K562 (cell line): ENCODE results near the gene VWA5B1. TPM values are rescaled to one million over a fixed set of nuclear protein-coding genes. Genes with fewer than 3 reads are reported as not detected.

ENCODE experiments used
- BCOR ChIP-seq: fragments of 450-650 bp; IDR thresholded peaks from 2 replicates; pipeline ENCODE4 v1.6.1; 2016
- ELF4 ChIP-seq: fragments of 450-650 bp; formaldehyde crosslinking; IDR thresholded peaks from 2 replicates; pipeline ENCODE4 v1.4.0; 2022; ENCODE audit warnings: missing genetic modification characterization
- FIP1L1 ChIP-seq: fragments of 200-400 bp; formaldehyde crosslinking; IDR thresholded peaks from 2 replicates; pipeline ENCODE4 v1.6.1; 2018; ENCODE audit warnings: mild to moderate bottlenecking, low read depth, low read length; ENCODE audit not compliant: poor library complexity, severe bottlenecking
- HDAC2 ChIP-seq: fragments of 450-650 bp; IDR thresholded peaks from 2 replicates; pipeline ENCODE4 v1.6.1; 2016; ENCODE audit warnings: mild to moderate bottlenecking
- HMG20A ChIP-seq: fragments of 450-650 bp; formaldehyde crosslinking; conservative IDR thresholded peaks from 2 replicates; pipeline ENCODE4 v1.4.0; 2020; ENCODE audit warnings: mild to moderate bottlenecking, mixed read lengths
- IRF2 ChIP-seq: sonication (generic); formaldehyde crosslinking; IDR thresholded peaks from 2 replicates; pipeline ENCODE4 v1.8.1; 2022; ENCODE audit warnings: mild to moderate bottlenecking, missing genetic modification reagents
- KDM2B ChIP-seq: fragments of 250-450 bp; sonication (Bioruptor Pico); IDR thresholded peaks from 2 replicates; pipeline ENCODE4 v1.8.0; 2021; ENCODE audit warnings: mild to moderate bottlenecking, moderate library complexity
- MIER1 ChIP-seq: fragments of 450-650 bp; IDR thresholded peaks from 2 replicates; pipeline ENCODE4 v1.6.1; 2016; ENCODE audit warnings: antibody characterized with exemption, mild to moderate bottlenecking, low read depth
- MTF1 ChIP-seq: fragments of 250-450 bp; sonication (Bioruptor Pico); IDR thresholded peaks from 2 replicates; pipeline ENCODE4 v1.9.0; 2021; ENCODE audit warnings: moderate library complexity, mild to moderate bottlenecking, inconsistent platforms, borderline replicate concordance
- NCOA6 ChIP-seq: fragments of 450-650 bp; IDR thresholded peaks from 2 replicates; pipeline ENCODE4 v1.6.1; 2017; ENCODE audit warnings: mild to moderate bottlenecking
- PHF21A ChIP-seq: fragments of 450-650 bp; IDR thresholded peaks from 2 replicates; pipeline ENCODE4 v1.6.1; 2017; ENCODE audit warnings: low read depth, borderline replicate concordance
- PTBP1 ChIP-seq: fragments of 200-400 bp; formaldehyde crosslinking; IDR thresholded peaks from 2 replicates; pipeline ENCODE4 v1.6.1; 2017; ENCODE audit warnings: low read depth, low read length
- RBM25 ChIP-seq: fragments of 200-400 bp; formaldehyde crosslinking; IDR thresholded peaks from 2 replicates; pipeline ENCODE4 v1.6.1; 2018; ENCODE audit warnings: low read length, low read depth, moderate library complexity; ENCODE audit not compliant: severe bottlenecking
- TARDBP ChIP-seq: fragments of 450-650 bp; IDR thresholded peaks from 2 replicates; pipeline ENCODE4 v1.6.1; 2016
- U2AF1 ChIP-seq: fragments of 200-400 bp; formaldehyde crosslinking; optimal IDR thresholded peaks from 2 replicates; pipeline ENCODE3; 2017; ENCODE audit warnings: mild to moderate bottlenecking, low read depth, low read length, moderate library complexity
- ZFP36 ChIP-seq: fragments of 150-350 bp; IDR thresholded peaks from 2 replicates; pipeline ENCODE4 v1.6.1; 2018; ENCODE audit warnings: low read length, low read depth; ENCODE audit not compliant: partially characterized antibody
- ZNF79 ChIP-seq: fragments of 250-450 bp; sonication (Bioruptor Pico); IDR thresholded peaks from 2 replicates; pipeline ENCODE4 v1.4.0; 2020; ENCODE audit warnings: low read depth, mild to moderate bottlenecking, moderate library complexity
- polyA plus RNA-seq, 8 experiments: library from polyadenylated mRNA; depleted of rRNA in 4 of 8; stranded (reverse) in 5 of 8; unstranded in 3 of 8; fragments of >200 nt; fragmentation: Nextera tagmentation in 2 of 8; fragmentation: Illumina TruSeq in 1 of 8; extraction: Ambion mirVana in 2 of 8; extraction: Trizol in 1 of 8; gene quantifications; 2 replicates each; pipeline versions ENCODE4 v1.2.1 to v1.2.3, GENCODE V29; 2011 to 2014; ENCODE audit warnings: inconsistent platforms in 1 of 8, missing spikeins in 1 of 8
- total RNA-seq, 7 experiments: library from RNA; depleted of rRNA in 6 of 7; stranded (reverse); fragments of >200 nt in 6 of 7; fragmentation: Illumina TruSeq in 2 of 7; extraction: Trizol in 2 of 7; gene quantifications; 2 replicates each; pipeline versions ENCODE4 v1.2.1 to v1.2.3, GENCODE V29; 2011 to 2021; ENCODE audit warnings: low replicate concordance in 1 of 7
- TF ChIP-seq, protein P1 (sequence below): fragments of 250-450 bp; sonication (Bioruptor Pico); IDR thresholded peaks from 2 replicates; pipeline ENCODE4 v1.4.0; 2020
- TF ChIP-seq, protein P2 (sequence below): fragments of 450-650 bp; formaldehyde crosslinking; IDR thresholded peaks from 2 replicates; pipeline ENCODE4 v1.4.0; 2020; ENCODE audit warnings: mild to moderate bottlenecking, moderate library complexity

The VWA5B1 gene
- total and polyA plus RNA-seq, 9 of the 15 experiments (the other 6 are each of a cell fraction or from before 2014, with no cell fraction given) = not detected

DNA sequence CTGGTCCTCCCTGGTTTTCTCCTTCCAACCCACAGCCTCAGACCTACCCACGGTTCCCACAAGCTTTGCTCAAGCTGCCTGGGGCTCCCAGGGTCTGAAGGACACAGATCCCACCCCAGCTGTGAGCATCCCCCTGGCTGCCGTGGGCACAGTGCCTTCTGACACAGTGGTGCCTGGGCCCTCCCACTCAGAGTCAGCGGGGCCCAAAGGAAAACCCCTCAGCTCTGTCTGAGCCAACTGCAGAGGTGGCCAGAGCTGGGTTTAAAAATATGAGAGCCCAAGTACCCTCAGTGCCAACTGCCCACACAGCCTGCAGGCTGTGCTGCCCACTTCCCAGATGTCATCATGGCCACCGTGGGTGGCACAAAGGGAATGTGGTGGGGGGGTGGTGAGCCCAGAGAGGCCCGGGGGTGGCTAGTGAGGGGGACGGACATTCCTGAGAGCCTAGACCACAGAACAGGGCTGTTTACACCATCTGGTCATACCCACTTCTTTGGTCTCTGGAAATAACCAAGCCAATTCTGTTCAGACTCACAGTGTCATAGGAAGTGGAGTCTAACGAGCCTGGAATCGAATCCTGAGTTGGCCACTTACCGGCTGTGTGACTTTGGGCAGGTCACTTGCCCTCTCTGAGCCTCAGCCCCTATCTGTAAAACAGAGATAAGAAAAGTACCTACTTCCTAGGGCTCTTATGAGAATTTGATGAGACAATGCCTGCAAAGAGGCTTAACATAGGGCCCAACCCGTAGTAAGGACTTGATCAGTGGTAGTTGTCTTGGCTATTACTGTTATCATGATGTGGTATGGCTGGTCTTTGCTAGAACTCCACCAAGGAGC, 109.9 kb downstream of the VWA5B1 start (continued):
- TF ChIP-seq ZNF79 (CRISPR knock-in tag) (no peak), IRF2 (CRISPR knock-in tag) (no peak), TARDBP (no peak), HDAC2 (peak; percentile 59; the same call in 1 of the 2 replicates), ELF4 (CRISPR knock-in tag) (no peak), MIER1 (no peak), PTBP1 (peak; percentile 54; the same call in 1 of the 2 replicates), U2AF1 (no peak), PHF21A (no peak), MTF1 (CRISPR knock-in tag) (no peak), RBM25 (peak; percentile 96), HMG20A (no peak), ZFP36 (peak; percentile 89), FIP1L1 (no peak), KDM2B (CRISPR knock-in tag) (no peak), NCOA6 (no peak), BCOR (peak; percentile 78)
- TF ChIP-seq, protein P1, sequence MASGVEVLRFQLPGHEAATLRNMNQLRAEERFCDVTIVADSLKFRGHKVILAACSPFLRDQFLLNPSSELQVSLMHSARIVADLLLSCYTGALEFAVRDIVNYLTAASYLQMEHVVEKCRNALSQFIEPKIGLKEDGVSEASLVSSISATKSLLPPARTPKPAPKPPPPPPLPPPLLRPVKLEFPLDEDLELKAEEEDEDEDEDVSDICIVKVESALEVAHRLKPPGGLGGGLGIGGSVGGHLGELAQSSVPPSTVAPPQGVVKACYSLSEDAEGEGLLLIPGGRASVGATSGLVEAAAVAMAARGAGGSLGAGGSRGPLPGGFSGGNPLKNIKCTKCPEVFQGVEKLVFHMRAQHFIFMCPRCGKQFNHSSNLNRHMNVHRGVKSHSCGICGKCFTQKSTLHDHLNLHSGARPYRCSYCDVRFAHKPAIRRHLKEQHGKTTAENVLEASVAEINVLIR = no peak
- TF ChIP-seq, protein P2, sequence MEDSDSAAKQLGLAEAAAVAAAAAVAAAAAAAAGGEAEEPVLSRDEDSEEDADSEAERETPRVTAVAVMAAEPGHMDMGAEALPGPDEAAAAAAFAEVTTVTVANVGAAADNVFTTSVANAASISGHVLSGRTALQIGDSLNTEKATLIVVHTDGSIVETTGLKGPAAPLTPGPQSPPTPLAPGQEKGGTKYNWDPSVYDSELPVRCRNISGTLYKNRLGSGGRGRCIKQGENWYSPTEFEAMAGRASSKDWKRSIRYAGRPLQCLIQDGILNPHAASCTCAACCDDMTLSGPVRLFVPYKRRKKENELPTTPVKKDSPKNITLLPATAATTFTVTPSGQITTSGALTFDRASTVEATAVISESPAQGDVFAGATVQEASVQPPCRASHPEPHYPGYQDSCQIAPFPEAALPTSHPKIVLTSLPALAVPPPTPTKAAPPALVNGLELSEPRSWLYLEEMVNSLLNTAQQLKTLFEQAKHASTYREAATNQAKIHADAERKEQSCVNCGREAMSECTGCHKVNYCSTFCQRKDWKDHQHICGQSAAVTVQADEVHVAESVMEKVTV (CRISPR knock-in tag) = no peak
